ENCODE results near the gene S100A10.

Gene S100A10

GRCh38 chr1:151966061-151966460 is 27.6 kb downstream of the S100A10 start:
- DNase-seq (ENCODE audit: low read depth in 2 of 2, low spot score in 1 of 2), result no peak

DNA sequence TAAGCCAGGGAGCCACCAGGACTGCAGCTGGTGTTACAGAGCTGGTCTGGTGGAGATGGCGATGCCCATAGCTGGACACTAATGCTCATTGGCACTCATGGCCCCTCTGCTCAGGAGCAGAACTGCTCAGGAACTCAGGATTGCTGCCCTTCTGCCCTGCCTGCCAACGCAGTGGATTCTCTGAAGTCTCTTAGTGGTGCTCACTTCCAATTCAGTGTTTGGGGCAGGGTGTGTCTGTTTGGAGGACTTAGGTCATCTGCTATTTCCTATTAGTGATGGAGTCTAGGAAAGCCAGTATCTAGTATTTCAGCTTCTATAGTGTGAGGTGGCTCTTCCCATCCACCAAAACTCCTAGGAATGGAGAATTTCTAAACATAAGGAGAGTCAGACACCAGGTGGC is 29.1 kb downstream of the S100A10 start:
- DNase-seq (ENCODE audit: low read depth in 2 of 2, low spot score in 1 of 2), result no peak

- DNase-seq (ENCODE audit: low read depth in 2 of 2, low spot score in 1 of 2), result no peak
Observed at GRCh38 chr1:151963288-151963687, 30.4 kb downstream of the S100A10 start.

DNA sequence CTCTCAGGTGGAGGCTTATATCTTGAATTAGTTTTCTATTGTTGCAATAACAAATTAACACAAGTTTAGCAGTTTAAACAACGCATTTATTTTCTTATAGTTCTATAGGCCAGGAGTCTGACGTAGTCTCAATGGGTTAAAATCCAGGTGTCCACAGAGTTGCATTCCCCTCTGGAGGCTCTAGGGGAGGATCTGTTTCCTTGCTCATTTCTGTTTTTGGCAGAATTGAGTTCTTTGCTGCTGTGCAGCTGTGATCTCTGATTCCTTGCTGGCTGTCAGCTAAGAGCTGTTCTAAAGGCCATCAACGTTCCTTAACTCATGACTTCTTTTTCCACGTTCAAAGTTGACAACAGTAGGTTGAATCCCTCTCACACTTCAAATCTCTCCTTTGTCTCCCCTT is 31.8 kb downstream of the S100A10 start:
- DNase-seq (ENCODE audit: low read depth in 2 of 2, low spot score in 1 of 2), result no peak

- no peak for DNase-seq (ENCODE audit: low read depth in 2 of 2, low spot score in 1 of 2)
Observed at GRCh38 chr1:151960780-151961513, 32.7 kb downstream of the S100A10 start.

DNA sequence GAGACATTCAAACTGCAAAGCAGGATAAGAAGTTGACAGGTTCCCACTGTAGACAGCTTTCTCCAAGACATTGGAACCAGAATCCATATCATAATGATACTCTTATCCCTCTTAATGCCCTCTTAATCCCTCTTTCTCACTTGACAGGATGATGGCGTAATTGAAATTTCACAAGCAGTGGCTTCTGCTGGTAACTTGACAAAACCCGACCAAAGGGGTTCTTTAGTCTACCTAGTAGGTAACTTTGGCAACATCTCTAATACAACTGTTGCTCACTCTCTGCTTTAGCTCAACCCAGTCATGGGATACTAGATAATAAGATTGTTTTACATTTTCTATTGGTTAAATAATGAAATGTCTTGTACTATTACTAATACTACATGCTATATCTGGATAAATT is 34.7 kb downstream of the S100A10 start:
- no peak for DNase-seq (ENCODE audit: low read depth in 2 of 2, low spot score in 1 of 2)

GRCh38 chr1:151956957-151957497 is 36.6 kb downstream of the S100A10 start:
- no peak for DNase-seq (ENCODE audit: low read depth in 2 of 2, low spot score in 1 of 2)

DNA sequence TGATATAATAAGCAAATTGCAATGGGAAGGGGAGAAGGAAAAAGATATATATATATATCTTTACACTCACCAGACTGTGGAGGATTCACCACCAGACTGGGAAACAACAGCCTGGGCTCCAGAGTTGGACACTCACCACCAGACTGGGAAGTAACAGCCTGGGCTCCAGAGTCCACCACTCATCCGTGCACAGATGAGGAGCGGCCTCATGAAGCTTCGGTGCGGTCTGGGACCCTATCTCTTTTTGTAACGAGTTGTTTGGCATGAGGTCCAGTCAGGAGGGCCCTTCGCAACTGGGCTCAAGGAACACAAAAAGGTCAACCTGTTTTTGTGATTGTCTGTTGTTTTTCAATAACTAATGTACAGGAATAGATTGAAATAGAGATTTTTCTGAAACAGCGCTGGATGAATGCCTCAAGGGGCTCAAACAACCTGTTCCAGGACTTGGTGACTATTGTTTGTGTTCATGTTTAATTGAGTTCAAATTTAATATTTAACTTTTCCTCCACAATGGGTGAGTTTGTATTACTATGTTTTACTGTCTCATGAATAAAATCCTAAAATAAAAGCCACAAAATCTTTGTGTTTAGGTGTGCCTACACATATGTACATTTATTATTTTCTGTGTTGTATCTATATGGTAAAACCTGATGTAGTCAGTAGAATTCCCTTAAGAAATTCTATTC is 40.1 kb downstream of the S100A10 start:
- DNase-seq (ENCODE audit: low read depth in 2 of 2, low spot score in 1 of 2), result no peak

DNA sequence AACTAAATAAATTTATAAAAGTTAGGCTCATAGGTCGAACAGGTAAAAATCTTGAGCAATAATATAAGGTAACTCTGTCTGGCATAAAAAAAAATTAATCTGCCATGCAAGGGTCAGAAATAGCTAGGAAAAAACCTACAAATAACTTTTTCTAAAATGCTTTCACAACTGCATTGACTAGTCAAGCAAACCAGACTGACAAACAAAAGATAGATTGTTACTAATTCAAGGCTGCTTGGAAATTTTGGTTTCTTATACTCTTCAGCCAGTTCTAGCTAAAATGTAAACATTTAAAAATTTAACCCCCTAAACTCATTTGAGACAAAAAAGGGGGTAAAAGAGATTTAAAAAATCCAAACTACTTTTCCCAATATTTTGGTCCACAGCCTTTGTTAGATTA is 40.8 kb downstream of the S100A10 start:
- no peak for DNase-seq (ENCODE audit: low read depth in 2 of 2, low spot score in 1 of 2)

- DNase-seq (ENCODE audit: low read depth in 2 of 2, low spot score in 1 of 2), result no peak
Observed at GRCh38 chr1:151949371-151950193, 44.1 kb downstream of the S100A10 start.

DNA sequence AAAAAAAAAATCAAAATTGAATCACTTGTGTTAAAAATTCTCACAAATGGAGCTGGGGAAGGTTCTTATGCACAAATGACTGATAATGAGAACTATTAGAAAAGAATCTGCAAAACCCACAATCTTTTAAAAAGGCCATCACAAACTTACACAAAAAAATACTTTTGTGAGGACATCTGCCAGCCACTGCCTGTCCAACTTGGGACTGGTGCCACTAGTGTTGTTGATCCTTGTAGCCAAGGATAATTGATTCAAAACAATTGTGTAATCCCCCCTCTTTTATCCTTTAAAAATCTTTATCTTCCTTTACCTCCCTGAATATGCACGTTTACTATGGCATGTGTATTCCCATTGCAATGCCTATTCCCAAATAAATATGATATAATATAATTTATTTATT is 45.2 kb downstream of the S100A10 start:
- no peak for DNase-seq (ENCODE audit: low read depth in 2 of 2, low spot score in 1 of 2)

DNA sequence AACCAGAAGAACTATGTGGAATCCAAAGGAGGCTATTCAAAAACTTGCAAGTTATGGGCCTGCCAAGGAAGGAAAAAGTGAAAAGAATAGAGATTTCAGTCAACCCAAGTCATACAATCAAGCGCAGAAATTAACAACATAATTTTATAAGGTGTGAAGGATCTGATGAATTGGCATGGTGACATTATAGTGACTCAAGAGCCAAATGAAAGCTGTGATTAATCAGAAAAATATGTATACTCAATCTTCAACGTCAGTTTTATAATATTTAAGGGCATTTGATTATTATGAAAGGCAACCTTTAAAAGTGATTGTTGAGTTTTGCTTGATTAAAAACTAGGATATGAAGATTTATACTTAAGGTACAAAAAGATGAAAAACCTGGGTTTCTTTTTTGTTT is 46.5 kb downstream of the S100A10 start:
- DNase-seq (ENCODE audit: low read depth in 2 of 2, low spot score in 1 of 2), result no peak

DNA sequence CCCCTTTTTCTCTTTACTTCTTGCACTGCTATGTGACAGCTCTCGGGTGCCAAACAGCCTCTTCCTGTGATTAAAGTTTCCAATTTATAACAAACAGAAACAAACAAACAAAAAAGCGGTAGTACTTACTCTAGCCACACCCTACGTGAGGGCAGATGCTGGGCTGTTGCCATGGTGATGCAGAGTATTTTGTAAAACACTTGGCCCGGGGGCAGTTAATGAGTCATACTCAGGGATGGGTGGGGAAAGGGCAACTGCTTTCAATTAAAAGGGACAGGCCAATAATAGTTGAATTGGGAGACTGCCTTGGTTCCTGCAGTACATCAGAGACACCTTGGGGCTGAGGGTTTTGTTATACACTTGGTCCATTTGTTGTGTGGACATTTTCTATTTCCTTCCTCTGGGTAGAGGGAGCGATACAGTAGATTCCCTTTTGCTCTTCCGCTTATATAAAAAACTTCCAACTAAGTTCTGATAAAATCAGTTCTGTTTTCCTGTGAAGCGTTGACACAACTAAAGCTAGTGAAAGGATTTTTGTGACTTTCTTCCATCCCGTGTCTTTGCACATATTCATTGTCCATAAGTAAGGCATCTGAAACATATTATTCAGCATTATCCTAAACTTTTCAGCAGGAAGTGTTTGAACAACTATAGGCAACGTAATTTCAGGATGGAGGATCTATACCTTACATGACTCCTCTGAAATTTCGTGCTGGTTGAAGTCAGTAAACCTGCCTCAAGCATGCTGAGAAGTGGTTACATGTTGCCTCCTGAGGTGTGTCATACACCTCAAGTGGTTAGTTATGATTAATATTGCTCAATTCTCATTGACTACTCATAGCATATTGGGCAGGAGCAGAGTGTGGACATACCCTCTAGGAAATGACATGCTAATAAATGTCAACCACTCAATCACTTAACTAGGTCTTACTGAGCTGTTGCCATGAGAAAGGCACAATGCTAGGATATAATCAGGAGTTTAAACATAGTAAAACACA is 47.6 kb downstream of the S100A10 start:
- DNase-seq (ENCODE audit: low read depth in 2 of 2, low spot score in 1 of 2), result peak; percentile 58 to 73

GRCh38 chr1:151944857-151945575 is 48.6 kb downstream of the S100A10 start:
- DNase-seq (ENCODE audit: low read depth in 2 of 2, low spot score in 1 of 2), result no peak

- DNase-seq (ENCODE audit: low read depth in 2 of 2, low spot score in 1 of 2), result no peak
Observed at GRCh38 chr1:151944126-151944856, 49.4 kb downstream of the S100A10 start.

GRCh38 chr1:151943591-151943990 is 50.1 kb downstream of the S100A10 start:
- no peak for DNase-seq (ENCODE audit: low read depth in 2 of 2, low spot score in 1 of 2)

- DNase-seq (ENCODE audit: low read depth in 2 of 2, low spot score in 1 of 2), result no peak
Observed at GRCh38 chr1:151942882-151943281, 50.8 kb downstream of the S100A10 start.

- DNase-seq (ENCODE audit: low read depth in 2 of 2, low spot score in 1 of 2), result no peak
Observed at GRCh38 chr1:151940541-151940940, 53.1 kb downstream of the S100A10 start.

DNA sequence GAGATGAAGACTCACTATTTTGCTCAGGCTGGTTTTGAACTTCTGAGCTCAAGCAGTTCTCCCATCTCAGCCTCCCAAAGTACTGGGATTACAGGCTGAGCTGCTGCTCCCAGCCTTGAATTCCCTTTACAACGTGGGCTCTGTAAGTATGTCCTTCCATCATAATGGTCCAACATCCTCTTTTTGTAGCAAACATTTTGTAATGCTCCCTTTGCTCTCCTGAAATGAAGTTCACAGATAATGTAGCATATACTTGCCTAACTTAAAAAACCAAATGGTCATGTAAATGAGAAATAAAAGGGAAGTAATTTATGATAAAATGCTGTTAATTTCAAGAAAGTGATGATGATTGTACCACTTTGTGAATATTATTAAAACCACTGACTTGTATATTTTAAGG is 53.9 kb downstream of the S100A10 start:
- no peak for DNase-seq (ENCODE audit: low read depth in 2 of 2, low spot score in 1 of 2)
